ENCODE measurements around the gene RIMS4. TPM values are rescaled to one million over a fixed set of nuclear protein-coding genes. Genes with fewer than 3 reads are reported as not detected.

Gene RIMS4
- total and polyA plus RNA-seq, 2 of the 8 experiments (the other 6 are each of a cell fraction or from before 2014, with no cell fraction given) = 13.3 to 44.2 TPM

DNA sequence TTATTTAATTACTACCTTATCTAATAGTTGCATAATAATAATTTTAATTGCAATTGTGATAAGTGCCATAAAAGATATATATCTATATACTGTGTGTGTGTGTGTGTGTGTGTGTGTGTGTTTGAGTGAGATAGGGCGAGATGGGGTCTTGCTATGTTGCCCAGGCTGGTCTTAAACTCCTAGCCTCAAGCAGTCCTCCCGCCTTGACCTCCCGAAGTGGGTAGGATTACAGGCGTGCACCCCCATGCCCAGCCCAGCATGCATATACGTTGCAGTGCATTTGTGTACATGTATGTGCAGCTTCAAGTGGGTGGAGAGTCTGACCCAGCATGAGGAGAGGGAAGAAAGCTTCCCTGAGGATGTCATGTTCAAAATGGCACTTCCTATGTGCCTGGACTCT lies 4.6 kb upstream of the RIMS4 start:
- no peak overlapping the region for H2AK5ac ChIP-seq (ENCODE audit: low read depth, low read length)
- no peak overlapping the region for H4K91ac ChIP-seq (replicated peaks; ENCODE audit: insufficient read length, low read length)
- no peaks in the 10 kb centered on the region for H3K9me3 ChIP-seq (ENCODE audit: insufficient read depth in 2 of 2, low read depth in 1 of 2, low read length in 1 of 2)
- no peak overlapping the region for H4K5ac ChIP-seq (ENCODE audit: insufficient read length, low read depth, low read length)
- H3K4ac ChIP-seq (replicated peaks; ENCODE audit: insufficient read length, low read depth, low read length) = no peak overlapping the region
- H3K79me1 ChIP-seq (ENCODE audit: low read depth, low read length) = no peaks in the 10 kb centered on the region
- no peak overlapping the region for H2BK20ac ChIP-seq (ENCODE audit: low read length)
- no peak overlapping the region for H3K4me2 ChIP-seq (ENCODE audit: insufficient read depth in 1 of 2, low read depth in 2 of 2, low read length in 2 of 2)
- H3K18ac ChIP-seq (ENCODE audit: extremely low read depth, low read length) = no peak overlapping the region
- POLR2A ChIA-PET (ENCODE audit: partially characterized antibody) = no interaction called here
- no peak overlapping the region for H2BK12ac ChIP-seq (ENCODE audit: low read depth, low read length)
- H3K79me2 ChIP-seq (ENCODE audit: control insufficient read depth in 1 of 2, insufficient read depth in 2 of 2, low read length in 2 of 2) = no peaks in the 10 kb centered on the region
- peaks cover 2 to 8% (median 4%) of the 10 kb centered on the region in 4 experiments; a peak in 6 of 7 replicates for H3K4me1 ChIP-seq (replicated peaks in 1 of 4; ENCODE audit: control insufficient read depth in 3 of 4, insufficient read depth in 4 of 4, low read length in 3 of 4)
- FAIRE-seq (no peak), DNase-seq (ENCODE audit: low read depth in 1 of 2, low spot score in 2 of 2) (no peak)
- H2BK120ac ChIP-seq (replicated peaks; ENCODE audit: low read depth, low read length) = no peak overlapping the region
- no peak overlapping the region for H3K23ac ChIP-seq (ENCODE audit: insufficient read length)
- no peak for TF ChIP-seq RFX5 (IDR thresholded peaks at IDR 0.05; ENCODE audit: borderline replicate concordance, low read depth, low read length)
- no peak for TF ChIP-seq TCF12 (IDR thresholded peaks at IDR 0.05; ENCODE audit: low read depth, low read length)
- H2BK15ac ChIP-seq (ENCODE audit: low read length) = no peak overlapping the region
- no peak overlapping the region for H3K27ac ChIP-seq (ENCODE audit: low read depth, low read length)
- H2AFZ ChIP-seq (ENCODE audit: low read length) = no peak overlapping the region
- H4K8ac ChIP-seq (ENCODE audit: extremely low read depth, insufficient read depth, low read length) = no peak overlapping the region
- H3K4me3 ChIP-seq (ENCODE audit: extremely low read depth in 1 of 4, insufficient read depth in 2 of 4, low read depth in 3 of 4, low read length in 4 of 4) = no peak overlapping the region
- H3K23me2 ChIP-seq (ENCODE audit: low read depth, low read length) = peaks cover 3% of the 10 kb centered on the region; the same call in 1 of the 2 replicates
- no peak overlapping the region for H3K9ac ChIP-seq (replicated peaks in 1 of 4; ENCODE audit: extremely low read depth in 1 of 4, low read depth in 3 of 4, low read length in 3 of 4)
- peaks cover 0 to 5% of the 10 kb centered on the region in 2 experiments for H4K20me1 ChIP-seq (replicated peaks in 1 of 2; ENCODE audit: control insufficient read depth in 1 of 2, insufficient read depth in 2 of 2, low read length in 2 of 2)
- peaks cover 6 to 23% (median 20%) of the 10 kb centered on the region in 4 experiments for H3K27me3 ChIP-seq (replicated peaks in 1 of 4; ENCODE audit: control insufficient read depth in 3 of 4, extremely low read depth in 1 of 4, insufficient read depth in 3 of 4, low read length in 3 of 4)
- H3K14ac ChIP-seq (ENCODE audit: insufficient read length) = no peak overlapping the region
- H3K36me3 ChIP-seq (ENCODE audit: control insufficient read depth in 2 of 4, insufficient read depth in 4 of 4, low read length in 3 of 4) = no peaks in the 10 kb centered on the region
- no peak overlapping the region for H2BK5ac ChIP-seq (ENCODE audit: low read depth, low read length)
- H3K56ac ChIP-seq (replicated peaks; ENCODE audit: insufficient read length, low read depth, low read length) = no peak overlapping the region
- 93% methylated on average over 5 of the region's 5 CpGs; no CpG with 5 or more reads in 1 of the 2 experiments for WGBS, 2 experiments (ENCODE audit: extremely low coverage in 1 of 2, insufficient coverage in 1 of 2, insufficient read length in 1 of 2, insufficient replicate concordance in 2 of 2, low coverage in 1 of 2, low lambda C conversion rate in 2 of 2, missing lambda C conversion rate in 1 of 2)
- CTCF ChIA-PET (ENCODE audit: partially characterized antibody) = interaction anchor here (0.6 to 2.0 kb wide), 5 partner anchors 10 to 67 kb away, joined by 3 to 12 read pairs (median 3); no protein-coding TSS in a partner anchor

Measured in H1 (cell line).